GM18498 (cell line): Measurements from ENCODE around the gene PPP1R8.
"Not testable (repeated sequence)": the region's sequence is repeated elsewhere in the genome, so short reads cannot be mapped to it uniquely, and the experiment has no call there.

Source experiments
- ATAC-seq: cut with Tn5 transposase; IDR thresholded peaks from one replicate; pipeline ENCODE4 v1.9.1; 2021; ENCODE audit warnings: mild to moderate bottlenecking, moderate library complexity; ENCODE audit not compliant: unreplicated experiment

The PPP1R8 gene

DNA sequence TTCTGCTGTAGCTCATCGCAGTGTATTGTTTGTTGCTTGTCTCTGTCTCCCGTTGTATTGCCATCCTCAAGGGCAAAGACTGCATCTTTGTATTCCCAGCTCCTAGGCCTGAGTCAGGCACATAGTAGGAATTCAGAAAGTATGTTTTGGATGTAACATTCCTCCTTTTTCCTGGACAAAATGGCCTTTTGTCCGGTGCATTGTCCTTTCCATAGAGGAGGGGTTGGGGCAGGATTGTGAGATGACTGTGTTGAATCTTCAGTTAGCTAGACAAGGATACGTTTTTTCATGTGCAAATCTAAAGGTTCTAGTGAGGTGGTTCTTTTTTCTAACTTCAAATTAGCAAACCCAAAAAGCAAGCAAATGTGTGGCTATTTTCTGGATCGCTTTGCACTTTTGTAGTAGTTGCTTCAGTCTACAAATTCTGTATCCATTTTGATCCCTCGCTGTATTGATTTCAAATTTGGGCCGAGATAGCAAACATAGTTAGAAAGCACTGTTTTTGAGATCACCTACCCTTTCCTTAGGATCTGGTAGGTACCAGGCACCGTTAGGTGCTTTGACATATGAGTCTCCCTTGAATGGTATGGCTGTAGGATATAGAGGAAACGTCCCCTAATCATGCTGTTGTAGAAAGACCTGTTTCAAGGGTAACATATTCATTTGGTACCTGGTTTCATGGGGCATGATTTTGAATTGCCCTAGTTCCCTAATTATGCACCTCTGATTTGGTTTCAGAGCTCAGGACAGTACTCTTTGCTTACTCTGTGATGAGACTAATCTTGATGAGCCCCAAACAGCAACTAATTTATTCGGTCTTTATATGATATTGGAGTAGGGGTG lies 1.2 kb downstream of the PPP1R8 start:
- no peak for ATAC-seq

DNA sequence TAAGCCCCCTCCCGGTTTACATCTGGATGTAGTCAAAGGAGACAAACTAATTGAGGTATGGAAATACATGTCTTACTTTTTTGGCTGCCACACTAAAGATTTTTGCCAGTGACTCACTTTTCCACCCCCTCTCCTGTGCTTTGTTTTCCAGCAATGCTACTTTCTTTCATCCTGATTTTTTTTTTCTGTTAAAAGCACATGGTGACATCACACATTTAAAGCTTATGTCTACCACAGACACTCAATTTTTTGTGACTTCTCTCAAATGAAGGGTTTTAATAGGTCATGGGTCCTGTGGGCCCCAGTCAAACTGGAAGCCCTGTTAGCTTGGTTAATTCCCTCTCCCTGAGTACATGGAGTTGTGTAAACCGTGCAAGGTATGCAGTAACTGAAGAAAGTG lies 2.2 kb downstream of the PPP1R8 start:
- no peak for ATAC-seq

DNA sequence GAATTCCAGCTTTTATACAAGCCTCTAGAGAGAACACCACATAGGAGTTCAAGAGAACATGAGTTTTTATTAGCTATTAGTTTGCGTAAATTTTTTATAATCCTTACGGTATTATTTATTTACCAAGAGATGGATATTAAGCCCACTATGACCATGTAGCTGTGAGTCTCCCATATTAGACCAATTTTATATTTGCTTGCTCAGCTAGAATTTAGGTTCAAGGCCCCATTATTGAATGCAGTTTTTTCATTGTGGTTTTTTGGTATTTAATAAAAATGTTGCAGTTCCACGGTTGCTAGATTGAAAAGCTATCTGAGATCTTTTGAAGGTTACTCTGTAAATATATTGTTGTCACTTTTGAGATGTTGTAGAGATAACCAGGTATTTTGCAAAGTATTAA lies 2.9 kb downstream of the PPP1R8 start:
- no peak for ATAC-seq

DNA sequence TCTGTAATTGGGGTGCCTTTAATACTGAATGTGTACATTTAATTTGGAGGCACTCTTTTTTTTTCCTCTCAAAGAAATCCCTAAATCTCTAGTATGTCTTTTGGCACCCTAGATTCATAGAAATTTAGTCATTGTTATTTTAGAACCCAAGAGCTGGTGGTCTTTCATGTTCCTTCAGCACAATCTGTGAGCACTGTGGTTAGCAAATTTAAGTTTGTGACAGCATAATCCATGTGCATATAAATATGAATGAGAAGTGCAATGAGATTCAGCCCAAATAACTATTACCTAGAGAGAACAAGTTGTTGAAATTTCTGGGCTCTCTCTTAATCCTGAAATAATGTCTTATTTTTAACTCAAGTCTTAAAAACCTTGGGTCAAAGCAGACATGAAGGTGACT lies 4.5 kb downstream of the PPP1R8 start:
- no peak for ATAC-seq

DNA sequence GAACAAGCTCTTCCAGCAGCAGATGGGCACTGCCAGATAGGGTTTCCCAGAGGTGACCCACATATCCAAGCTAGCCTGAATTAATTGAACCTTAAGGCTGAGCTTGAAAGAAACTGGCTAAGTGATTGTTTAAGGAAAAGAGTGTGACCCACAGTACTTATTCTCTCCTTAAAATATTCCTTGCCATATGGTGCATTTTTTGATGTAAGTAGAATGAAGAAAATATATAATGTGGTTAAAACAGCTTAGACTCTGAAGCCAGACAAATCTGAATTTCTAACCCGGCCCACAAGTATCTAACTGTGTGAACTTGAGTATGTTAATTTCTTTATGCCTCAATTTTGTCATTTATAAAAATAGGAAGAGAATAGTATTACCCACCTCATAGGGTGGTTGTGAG lies 4.9 kb downstream of the PPP1R8 start:
- ATAC-seq: no peak

DNA sequence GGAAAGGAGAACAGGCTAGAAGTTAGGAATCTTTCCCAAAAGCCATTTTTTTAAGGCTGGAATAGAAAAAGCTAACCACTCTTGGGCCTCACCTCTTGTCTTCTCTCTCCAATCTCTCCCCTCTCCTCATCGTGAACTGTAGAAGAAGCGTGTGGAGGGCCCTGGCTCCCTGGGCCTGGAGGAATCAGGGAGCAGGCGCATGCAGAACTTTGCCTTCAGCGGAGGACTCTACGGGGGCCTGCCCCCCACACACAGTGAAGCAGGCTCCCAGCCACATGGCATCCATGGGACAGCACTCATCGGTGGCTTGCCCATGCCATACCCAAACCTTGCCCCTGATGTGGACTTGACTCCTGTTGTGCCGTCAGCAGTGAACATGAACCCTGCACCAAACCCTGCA lies 19.4 kb downstream of the PPP1R8 start:
- ATAC-seq: no peak

DNA sequence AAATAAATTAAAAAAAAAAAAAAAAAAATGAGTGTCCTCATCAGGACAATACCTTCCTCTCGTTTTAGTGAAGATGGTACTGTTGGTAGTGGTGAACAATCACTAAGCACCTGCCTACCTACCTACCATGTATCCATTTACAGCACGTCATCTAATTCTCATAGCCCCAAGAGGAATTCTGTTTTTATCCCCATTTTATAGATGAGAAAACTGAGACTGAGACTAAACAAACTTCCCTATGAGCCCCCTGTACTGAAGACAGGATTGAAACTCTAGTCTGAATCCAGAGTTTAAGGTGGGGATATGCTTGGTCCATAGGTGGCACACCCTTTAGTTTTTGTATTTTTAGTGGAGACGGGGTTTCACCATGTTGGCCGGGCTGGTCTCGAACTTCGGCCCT lies 24.5 kb downstream of the PPP1R8 start:
- ATAC-seq: no peak

DNA sequence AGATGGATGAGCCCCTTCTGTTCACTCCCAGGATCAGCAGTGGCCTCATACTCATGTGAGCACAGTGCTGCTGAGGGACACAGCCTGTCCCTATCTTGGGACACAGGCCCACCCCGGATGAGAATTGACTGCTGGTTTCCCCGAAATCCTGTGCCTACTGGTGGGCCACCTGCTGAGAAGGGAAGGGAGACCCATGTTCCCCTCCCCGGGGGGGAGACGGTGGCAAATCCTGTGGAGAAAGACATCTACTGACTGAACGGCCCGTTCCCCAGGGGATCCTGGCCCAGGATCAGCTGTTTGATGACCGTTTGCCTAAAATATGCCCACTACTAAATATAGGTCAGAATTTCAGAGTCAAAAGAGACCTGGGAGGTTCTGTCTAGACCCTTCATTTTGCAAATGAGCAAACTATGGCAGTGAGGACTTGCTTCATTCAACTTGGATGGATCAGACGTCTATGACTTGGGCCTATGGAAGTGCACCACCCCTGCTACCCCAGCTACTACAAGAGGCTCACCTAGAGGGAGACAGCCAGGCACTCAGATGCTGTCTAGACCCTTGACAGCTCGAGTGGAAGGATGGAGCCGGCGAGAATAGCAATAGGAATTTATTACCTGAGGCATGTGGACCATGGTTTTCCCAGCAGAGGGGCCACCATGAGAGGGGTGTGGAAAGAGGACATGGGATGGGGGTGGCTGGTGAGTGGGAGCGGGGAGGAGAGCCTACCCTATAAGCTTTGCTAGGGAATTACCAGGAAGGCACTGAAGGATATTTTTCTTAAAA lies 26.2 kb downstream of the PPP1R8 start:
- ATAC-seq: no peak

DNA sequence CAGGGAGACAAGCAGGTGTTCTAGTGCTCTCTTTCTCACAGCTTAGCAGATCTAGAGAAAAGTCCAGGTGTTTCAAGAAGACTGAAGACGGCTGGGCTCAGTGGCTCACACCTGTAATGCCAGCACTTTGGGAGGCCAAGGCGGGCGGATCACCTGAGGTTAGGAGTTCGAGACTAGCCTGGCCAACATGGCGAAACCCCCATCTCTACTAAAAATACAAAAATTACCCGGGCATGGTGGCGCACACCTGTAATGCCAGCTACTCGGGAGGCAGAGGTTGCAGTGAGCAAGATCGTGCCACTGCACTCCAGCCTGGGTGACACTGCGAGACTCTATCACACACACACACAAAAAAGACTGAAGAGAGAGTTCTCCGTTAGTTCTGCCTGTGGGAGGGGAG lies 27.0 kb downstream of the PPP1R8 start:
- ATAC-seq: not testable (repeated sequence)

DNA sequence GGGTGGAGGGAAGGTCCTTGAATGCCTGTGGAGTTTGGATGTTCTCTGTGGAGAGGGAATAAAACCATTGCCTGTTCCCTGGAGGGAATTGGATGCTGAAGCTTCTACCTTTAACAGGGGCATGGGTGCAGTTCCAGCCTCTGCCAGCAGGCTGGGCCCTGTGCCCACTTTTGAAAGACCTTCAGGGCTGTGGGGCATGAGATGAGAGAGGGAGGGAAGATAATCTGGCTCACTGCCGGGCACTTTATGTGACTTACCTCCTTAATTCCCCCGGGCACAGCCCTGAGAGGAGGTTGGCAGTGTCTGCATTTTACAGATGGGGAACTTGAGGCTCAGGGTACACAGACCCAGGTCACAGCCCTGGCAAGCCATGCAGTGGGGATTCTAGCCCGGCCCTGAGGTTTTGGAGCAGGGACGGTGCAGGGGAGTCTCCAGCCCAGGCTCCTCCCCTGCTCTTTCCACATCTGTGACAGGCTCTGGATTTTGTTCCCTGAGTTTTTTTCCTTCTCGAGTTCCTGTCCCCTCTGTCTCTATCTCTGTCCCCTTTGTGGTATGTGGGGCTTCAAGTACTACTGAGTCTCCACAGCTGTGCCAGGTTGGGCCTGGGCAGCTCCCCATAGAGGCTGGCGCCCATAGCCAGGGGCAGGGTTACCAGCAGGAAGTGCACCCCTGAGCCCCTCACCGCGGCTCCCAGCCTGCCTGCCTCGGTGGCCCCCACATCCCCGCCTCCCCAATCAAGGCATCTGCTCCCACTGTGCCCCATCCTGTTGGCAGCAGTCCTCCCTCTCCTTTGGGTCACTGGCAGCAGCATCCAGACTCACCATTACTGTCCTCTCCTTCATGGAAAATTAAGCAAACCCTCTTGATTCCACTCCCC lies 27.7 kb downstream of the PPP1R8 start:
- no peak for ATAC-seq

DNA sequence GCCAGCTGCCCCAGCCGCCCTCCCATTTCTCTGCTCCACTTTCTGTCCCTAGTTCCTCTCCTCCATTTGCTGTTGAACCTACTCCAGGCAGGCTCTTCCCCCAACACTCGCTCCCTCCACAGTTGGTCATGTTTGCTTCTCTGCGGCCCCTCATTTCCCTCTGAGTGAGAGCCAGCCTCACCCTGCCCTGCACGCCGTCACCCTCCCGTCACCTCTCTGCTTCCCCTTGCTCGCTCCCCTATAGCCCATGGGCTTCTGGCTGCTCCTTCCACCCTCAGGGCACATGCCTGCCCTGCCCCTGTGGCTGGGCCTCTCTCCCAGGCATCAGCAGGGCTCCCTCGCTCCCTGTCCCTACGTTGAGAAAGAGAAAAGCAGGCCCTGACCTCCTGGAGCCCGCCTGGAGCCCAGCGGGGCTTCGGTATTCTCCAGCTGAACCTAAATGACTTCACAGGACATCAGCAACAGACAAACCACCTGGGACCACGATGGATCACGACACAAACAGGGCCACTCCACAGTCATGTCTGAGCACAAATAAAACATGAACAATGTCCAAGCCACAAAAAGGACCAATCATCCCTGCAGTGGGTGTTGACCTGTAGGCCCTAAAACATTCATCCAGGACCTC lies 28.5 kb downstream of the PPP1R8 start:
- ATAC-seq: no peak

DNA sequence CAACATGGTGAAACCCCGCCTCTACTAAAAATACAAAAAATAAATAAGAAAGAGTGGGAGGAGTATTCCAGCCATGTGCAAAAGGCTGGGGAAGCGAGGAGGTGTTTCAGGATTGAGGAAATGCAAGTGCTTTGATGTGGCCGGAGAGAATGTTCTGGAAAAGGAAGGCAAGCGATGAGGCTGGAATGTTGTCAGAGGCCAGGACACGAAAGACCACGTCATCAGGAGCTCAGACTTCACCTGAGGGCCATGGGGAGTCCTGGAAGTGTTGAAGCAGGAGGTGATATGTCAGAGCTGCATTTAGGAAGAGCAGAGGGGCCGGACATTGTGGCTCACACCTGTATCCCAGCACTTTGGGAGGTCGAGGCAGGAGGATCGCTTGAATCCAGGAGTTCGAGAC lies 30.9 kb downstream of the PPP1R8 start:
- no peak for ATAC-seq

DNA sequence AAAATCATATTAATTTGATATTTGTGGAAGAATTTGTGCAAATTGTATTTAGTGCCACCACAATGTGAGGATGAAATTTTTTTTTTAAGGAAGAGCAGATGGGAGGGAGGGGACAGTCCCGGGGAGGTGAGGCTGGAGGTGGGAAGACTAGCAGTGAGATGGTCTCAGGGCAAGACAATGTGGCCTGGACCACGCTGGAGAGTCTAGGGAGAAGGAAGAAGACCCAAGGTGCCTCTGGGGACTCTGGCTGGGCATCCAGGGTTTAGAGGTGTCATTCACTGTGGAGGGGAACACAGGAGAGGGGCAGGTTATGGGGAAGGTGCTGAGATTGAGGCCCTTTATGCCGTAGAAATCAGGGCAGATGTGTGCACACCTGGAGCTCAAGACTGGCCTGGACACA lies 31.4 kb downstream of the PPP1R8 start:
- no peak for ATAC-seq

DNA sequence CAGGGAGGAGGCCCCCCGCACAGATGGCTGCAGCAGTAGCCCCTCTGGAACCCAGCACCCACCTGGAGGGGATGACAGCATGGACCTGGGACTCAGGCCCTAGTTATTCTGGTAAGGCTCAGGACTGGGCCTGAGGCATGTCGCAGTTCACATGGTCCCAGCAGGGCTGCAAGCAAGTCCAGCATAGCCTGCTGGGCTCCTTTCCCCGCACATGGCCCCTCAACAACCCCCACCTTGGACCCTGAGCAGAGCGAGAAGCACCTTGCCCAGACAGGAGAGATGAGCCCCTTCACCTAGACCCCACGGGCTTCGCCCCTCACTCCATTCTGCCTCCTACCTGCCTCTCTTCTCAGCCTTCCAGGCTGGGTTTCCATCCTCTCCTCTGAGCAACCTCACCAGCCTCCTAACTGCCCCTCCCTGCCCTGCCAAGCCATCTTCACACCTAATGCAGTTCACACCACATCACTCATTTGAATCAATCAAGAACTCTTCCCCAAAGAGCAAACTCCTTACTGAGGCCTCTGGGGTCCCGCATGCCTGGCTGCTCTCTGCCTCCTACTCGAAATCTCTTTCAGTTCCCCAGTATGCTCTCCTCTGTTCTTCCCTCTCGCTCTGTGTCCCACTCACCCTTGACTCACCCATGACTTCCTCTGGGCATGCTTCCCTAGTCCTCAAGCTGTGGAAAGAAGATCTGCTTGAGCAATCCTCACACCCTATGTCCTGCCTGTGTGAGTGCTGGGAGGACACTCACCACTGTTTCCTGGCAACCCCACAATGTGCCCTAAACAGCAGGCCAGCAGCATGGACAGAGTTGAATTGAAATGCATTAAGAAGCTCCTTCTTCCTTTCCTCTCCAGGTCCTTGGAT lies 32.3 kb downstream of the PPP1R8 start:
- no peak for ATAC-seq

DNA sequence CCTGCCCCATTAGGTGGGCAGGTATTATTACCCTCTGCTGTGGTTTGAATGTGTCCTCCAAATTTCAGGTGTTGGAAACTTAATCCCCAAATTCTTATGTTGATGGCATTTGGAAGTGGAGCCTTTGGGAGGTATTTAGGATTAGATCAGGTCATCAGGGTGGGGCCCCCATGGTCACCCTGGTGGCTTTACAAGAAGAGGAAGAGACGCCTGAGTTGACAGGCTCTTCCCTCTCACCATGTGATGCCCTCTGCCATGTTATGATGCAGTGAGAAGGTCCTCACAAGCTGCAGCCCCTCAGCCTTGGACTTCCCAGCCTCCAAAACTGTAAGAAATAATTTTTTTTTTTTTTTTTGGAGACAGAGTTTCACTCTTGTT lies 32.9 kb downstream of the PPP1R8 start:
- ATAC-seq: no peak

DNA sequence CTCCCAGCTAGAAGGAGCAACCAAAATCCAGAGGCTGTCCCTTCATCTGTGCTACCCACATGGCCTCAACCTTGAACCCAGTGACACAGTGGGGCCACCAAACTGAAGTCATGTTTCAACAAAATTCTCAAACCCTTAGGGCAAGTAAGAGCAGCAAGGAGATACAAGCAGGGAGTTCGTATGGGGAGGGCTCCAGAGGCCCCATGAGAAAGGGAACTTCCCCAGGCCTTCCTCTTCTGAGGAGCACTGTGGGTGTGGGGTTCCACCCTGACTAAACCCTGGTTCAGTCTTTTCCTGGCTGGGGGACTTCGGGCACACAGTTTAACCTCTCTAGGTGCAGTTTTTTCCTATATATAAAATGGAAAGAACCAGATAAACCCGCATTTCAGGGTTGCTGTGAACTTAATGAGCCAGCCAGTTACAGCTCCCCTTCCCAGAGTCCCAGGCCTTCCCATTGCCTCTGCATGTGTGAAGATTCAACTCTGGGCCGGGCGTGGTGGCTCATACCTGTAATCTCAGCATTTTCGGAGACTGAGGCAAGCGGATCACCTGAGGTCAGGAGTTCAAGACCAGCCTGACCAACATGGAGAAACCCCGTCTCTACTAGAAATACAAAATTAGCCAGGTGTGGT lies 33.8 kb downstream of the PPP1R8 start:
- ATAC-seq: no peak

DNA sequence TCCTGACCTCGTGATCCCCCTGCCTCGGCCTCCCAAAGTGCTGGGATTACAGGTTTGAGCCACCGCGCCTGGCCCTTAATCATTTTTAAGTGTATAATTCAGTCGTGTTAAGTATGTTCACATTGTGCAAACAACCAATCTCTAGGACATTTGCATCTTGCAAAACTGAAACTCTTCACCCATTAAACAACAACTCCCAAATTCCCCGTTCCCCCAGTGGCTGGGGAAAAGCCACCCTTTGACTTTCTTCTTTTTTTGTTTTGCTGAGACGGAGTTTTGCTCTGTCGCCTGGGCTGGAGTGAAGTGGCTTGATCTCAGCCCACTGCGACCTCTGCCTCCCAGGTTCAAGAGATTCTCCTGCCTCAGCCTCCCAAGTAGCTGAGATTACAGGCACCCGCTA lies 35.2 kb downstream of the PPP1R8 start:
- ATAC-seq: no peak

DNA sequence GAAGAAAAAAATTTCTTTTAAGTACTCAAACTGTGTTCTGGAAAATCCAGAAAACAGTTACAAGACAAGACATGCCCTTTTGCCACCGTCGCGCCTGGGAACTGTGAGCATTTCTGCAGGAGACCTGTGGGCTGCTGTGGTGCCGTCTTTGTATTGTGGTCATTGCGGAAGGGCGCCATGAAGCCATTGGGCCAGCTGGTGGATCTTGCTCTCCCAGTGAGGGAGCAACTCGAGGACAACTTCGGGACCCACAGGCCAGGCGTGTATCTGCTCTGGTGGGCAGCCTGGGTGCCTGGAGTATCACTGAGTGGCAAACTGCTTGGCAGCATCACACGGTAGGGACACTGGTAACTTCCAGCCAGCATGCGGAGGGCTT lies 38.0 kb downstream of the PPP1R8 start:
- no peak for ATAC-seq

DNA sequence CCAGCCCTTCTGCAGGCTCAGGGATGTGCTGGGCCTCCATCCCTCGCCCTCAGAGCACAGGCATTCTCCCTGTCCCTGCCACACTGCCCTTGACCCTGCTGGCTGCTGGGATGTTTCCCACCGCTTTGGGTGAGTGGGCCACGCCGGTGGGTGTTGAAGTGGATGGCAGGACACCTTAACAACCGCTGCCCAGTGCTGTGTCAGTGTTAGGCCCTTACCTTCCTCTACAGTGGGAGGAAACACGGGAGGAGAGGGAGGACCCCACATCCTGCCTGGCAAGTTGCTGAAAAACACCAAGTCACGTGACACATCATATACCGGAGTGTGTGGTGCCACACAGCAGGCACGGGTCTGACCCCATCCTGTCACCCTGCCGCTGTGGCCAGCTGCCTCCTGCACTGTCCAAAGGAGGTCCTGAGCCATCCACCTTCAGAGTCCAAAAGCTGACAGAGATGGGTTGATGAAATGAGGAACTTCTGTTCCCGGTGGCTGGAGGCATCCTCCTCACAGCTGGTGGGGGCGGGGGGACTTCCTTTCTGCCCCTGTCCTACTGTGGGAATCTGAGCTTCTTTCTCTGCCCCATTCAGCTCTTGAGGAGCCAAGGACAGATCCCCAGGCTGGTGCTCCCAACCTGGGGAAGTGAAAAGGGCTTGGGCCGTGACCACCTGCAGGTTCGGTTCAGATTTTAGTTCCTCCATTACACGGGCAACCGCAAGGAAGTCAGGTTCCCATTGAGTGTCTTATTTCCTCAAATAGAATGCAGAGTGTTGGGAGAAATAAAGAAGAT lies 38.5 kb downstream of the PPP1R8 start:
- ATAC-seq: peak; percentile 53
